DMS53 treated with DMSO at 0.1 percent for 48 hours (cell line): ENCODE measurements around the gene SLC39A2.

Source experiments
- DNase-seq: peaks from one replicate; lab custom pipeline; 2025; ENCODE audit not compliant: unreplicated experiment; lab: John Stamatoyannopoulos, UW

Gene SLC39A2

GRCh38 chr14:21043387-21043973 is 44.4 kb downstream of the SLC39A2 start:
- no peak for DNase-seq

- no peak for DNase-seq
These were observed 45.0 kb downstream of the SLC39A2 start for GRCh38 chr14:21043974-21044618.

DNA sequence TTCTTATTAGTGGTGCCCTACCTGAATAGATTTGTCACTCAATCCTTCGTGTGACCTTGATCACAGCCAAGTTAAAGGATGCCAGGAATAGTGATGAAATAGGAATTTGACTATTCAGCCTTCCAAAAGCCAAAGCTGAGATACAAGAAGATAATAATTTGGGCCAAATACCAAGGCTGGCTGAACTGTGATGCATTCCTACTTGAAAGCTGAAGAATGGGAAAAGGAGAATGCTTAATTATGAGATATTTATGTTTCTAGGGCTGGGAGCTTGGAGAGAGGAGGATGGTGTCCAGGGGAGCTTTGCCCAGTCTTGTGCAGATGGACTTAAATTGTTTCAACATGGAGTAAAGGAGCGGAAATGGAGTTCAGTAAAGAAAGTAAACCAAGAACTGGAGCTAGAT is 48.3 kb downstream of the SLC39A2 start:
- no peak for DNase-seq

DNA sequence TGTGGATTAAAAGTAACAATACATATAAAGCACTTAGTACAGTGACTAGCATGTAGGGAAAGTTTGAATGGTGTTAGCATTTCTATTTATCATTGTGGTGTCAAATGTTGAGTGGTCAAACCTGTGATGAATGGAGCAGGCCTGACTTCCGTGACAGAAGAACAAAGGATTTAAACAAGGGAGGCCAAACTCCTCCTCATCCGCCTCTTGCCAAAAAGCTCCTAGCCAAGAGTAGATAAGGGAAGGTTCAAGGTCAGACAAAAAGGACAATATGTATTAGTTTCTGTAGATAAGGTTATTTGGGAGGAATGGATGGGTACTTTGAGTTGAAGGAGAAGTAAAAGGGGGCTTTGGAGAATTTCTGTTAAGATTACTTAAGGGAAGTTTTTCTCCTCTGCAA is 49.5 kb downstream of the SLC39A2 start:
- no peak for DNase-seq

DNA sequence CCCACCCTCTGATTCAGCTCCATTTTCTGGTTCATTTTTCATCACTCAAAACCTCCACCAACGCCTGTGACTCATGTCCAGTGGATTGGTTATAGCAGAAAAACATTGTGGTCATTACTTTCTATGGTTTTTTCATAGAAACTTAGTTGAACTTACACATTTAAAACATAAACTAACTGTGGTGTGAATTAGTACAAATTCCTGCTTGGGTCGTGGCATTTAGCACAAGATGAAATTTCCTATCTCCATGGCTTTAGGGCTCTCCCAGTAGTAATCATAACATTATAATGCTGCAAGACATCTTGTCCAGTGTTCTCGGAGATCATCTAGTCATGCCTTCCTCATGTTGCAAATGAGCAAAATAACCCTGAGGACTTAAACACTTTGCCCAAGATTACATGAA is 50.2 kb downstream of the SLC39A2 start:
- no peak for DNase-seq

DNA sequence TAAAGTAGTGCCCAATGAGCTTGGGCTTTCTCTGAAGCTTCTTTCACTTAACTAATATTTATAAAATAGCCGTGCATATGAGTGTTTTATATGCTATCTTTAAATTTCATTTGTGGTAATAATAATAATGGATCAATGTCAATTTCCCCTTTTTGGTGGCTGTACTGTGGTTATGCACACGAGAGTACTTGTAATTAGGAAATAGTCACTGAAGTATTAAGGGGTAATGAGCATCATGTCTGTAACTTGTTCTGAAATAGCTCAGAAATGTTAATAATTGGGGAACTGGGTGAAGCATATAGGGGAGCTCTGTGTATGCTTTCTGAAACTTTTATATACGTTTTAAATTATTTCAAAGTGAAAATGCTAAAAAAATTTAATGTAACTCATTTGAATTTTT is 51.5 kb downstream of the SLC39A2 start:
- no peak for DNase-seq
